Neuronal stem cell (in vitro differentiated cells): ENCODE measurements around the gene CDR2L.
"Not testable (repeated sequence)": the region's sequence is repeated elsewhere in the genome, so short reads cannot be mapped to it uniquely, and the experiment has no call there.

Experiments
- DNase-seq: peaks from one replicate; pipeline ENCODE4 v3.0.0-alpha.2; 2013; ENCODE audit warnings: low spot score
- H2AFZ ChIP-seq: one replicate; pipeline ENCODE4 v1.6.1; 2013; ENCODE audit warnings: mild to moderate bottlenecking, low read length, inconsistent platforms
- H2AK5ac ChIP-seq: 2 replicates; pipeline ENCODE4 v1.6.1; 2013; ENCODE audit warnings: low read depth, mild to moderate bottlenecking, inconsistent platforms, low read length, moderate library complexity, mixed read lengths
- H2BK120ac ChIP-seq: 2 replicates; pipeline ENCODE4 v1.6.1; 2013; ENCODE audit warnings: low read depth, mild to moderate bottlenecking, inconsistent platforms, low read length, moderate library complexity, mixed read lengths
- H2BK12ac ChIP-seq: one replicate; pipeline ENCODE4 v1.6.1; 2013; ENCODE audit warnings: low read length, inconsistent platforms
- H2BK15ac ChIP-seq: 2 replicates; pipeline ENCODE4 v1.6.1; 2013; ENCODE audit warnings: mild to moderate bottlenecking, low read length, inconsistent platforms, mixed read lengths
- H2BK5ac ChIP-seq: one replicate; pipeline ENCODE4 v1.6.1; 2013; ENCODE audit warnings: inconsistent platforms, mild to moderate bottlenecking, low read length, moderate library complexity
- H3K14ac ChIP-seq: one replicate; pipeline ENCODE4 v1.6.1; 2013; ENCODE audit warnings: low read length, inconsistent platforms
- H3K18ac ChIP-seq: 2 replicates; pipeline ENCODE4 v1.6.1; 2013; ENCODE audit warnings: low read length, inconsistent platforms
- H3K23ac ChIP-seq: 2 replicates; pipeline ENCODE4 v1.6.1; 2013; ENCODE audit warnings: low read depth, mild to moderate bottlenecking, mixed read lengths, low read length, inconsistent platforms; ENCODE audit not compliant: poor library complexity
- H3K27ac ChIP-seq: replicated peaks from 3 replicates; pipeline ENCODE4 v1.5.1; 2013; ENCODE audit warnings: low read length, inconsistent platforms
- H3K27me3 ChIP-seq, 3 experiments: 2 replicates each; pipeline ENCODE4 v1.6.1; 2013; ENCODE audit warnings: low read length in 3 of 3, mild to moderate bottlenecking in 2 of 3, inconsistent platforms in 1 of 3, low read depth in 1 of 3, mixed read lengths in 1 of 3, moderate library complexity in 1 of 3; ENCODE audit not compliant: control insufficient read depth in 3 of 3, insufficient read depth in 3 of 3
- H3K36me3 ChIP-seq, 2 donors: replicated peaks in 1 of 2; 2 replicates each; pipeline ENCODE4 v1.6.1; 2013; ENCODE audit warnings: low read length in 2 of 2; ENCODE audit not compliant: control insufficient read depth in 2 of 2, insufficient read depth in 2 of 2
- H3K4ac ChIP-seq: 2 replicates; pipeline ENCODE4 v1.6.1; 2013; ENCODE audit warnings: inconsistent platforms, mild to moderate bottlenecking, low read length, moderate library complexity
- H3K4me1 ChIP-seq, 2 donors: 1 replicate in 1 of 2; 2 replicates in 1 of 2; pipeline ENCODE4 v1.6.1; 2013; ENCODE audit warnings: low read length in 2 of 2, low read depth in 1 of 2; ENCODE audit not compliant: control insufficient read depth in 2 of 2, insufficient read depth in 1 of 2
- H3K4me2 ChIP-seq: one replicate; pipeline ENCODE4 v1.6.1; 2013; ENCODE audit warnings: mild to moderate bottlenecking, low read length, inconsistent platforms; ENCODE audit not compliant: insufficient read depth, poor library complexity, severe bottlenecking
- H3K4me3 ChIP-seq, 2 donors: 2 replicates each; pipeline ENCODE4 v1.5.1; 2013; ENCODE audit warnings: low read length in 2 of 2, mild to moderate bottlenecking in 2 of 2, inconsistent platforms in 1 of 2, moderate library complexity in 1 of 2
- H3K79me1 ChIP-seq: one replicate; pipeline ENCODE4 v1.6.1; 2013; ENCODE audit warnings: low read depth, mild to moderate bottlenecking, inconsistent platforms, low read length, moderate library complexity
- H3K9ac ChIP-seq: one replicate; pipeline ENCODE4 v1.6.1; 2013; ENCODE audit warnings: mild to moderate bottlenecking, low read depth, low read length, inconsistent platforms; ENCODE audit not compliant: poor library complexity
- H3K9me3 ChIP-seq, 2 donors: replicated peaks in 1 of 2; 2 replicates each; pipeline versions ENCODE3 to v1.6.1; 2013; ENCODE audit warnings: low read length in 2 of 2, mild to moderate bottlenecking in 2 of 2, inconsistent platforms in 1 of 2, low read depth in 1 of 2, mixed read lengths in 1 of 2, moderate library complexity in 1 of 2; ENCODE audit not compliant: control insufficient read depth in 2 of 2, insufficient read depth in 1 of 2
- H4K8ac ChIP-seq: one replicate; pipeline ENCODE4 v1.6.1; 2013; ENCODE audit warnings: low read depth, mild to moderate bottlenecking, inconsistent platforms, low read length, moderate library complexity
- H4K91ac ChIP-seq: one replicate; pipeline ENCODE4 v1.6.1; 2013; ENCODE audit warnings: low read length, low read depth, mild to moderate bottlenecking, inconsistent platforms; ENCODE audit not compliant: poor library complexity
- WGBS, 2 donors: extraction: QIAGEN DNeasy Blood & Tissue Kit; methylation state at CpG; one replicate each; pipeline ENCODE4 v1.1.7; 2013; ENCODE audit warnings: missing lambda C conversion rate in 2 of 2, mixed read lengths in 1 of 2; ENCODE audit not compliant: insufficient read length in 2 of 2, insufficient replicate concordance in 1 of 2; ENCODE audit errors: extremely low coverage in 2 of 2; 5-methylcytosine and 5-hydroxymethylcytosine counted together

The CDR2L gene

GRCh38 chr17:75003957-75004355, 16.5 kb downstream of the CDR2L start:
- no peaks in the 10 kb centered on the region for H3K79me1 ChIP-seq
- no peak overlapping the region for H3K18ac ChIP-seq
- no peak overlapping the region for H3K4me2 ChIP-seq
- no peak overlapping the region for H2AFZ ChIP-seq
- no peak overlapping the region for H4K8ac ChIP-seq
- no peak overlapping the region for H4K91ac ChIP-seq
- H3K23ac ChIP-seq, result no peak overlapping the region
- H3K14ac ChIP-seq, result no peak overlapping the region
- H2AK5ac ChIP-seq, result no peak overlapping the region
- WGBS, 2 donors, result no CpG with 5 or more reads among the region's 19 CpGs
- no peak overlapping the region for H3K4ac ChIP-seq
- H3K4me3 ChIP-seq, result no peak overlapping the region
- no peak overlapping the region for H2BK5ac ChIP-seq
- H3K27me3 ChIP-seq, result no peaks in the 10 kb centered on the region
- peaks cover 33 to 60% of the 10 kb centered on the region in 2 donors for H3K36me3 ChIP-seq
- H2BK12ac ChIP-seq, result no peak overlapping the region
- no peaks in the 10 kb centered on the region for H3K9me3 ChIP-seq
- DNase-seq, result no peak
- no peak overlapping the region for H2BK120ac ChIP-seq
- no peaks in the 10 kb centered on the region for H3K4me1 ChIP-seq
- H3K27ac ChIP-seq, result no peak overlapping the region
- no peak overlapping the region for H3K9ac ChIP-seq
- H2BK15ac ChIP-seq, result no peak overlapping the region

- Histone ChIP-seq H3K14ac (no peak overlapping the region), H2AFZ (no peak overlapping the region), H3K4me2 (no peak overlapping the region), H2BK12ac (no peak overlapping the region), H3K79me1 (no peaks in the 10 kb centered on the region), H3K23ac (no peak overlapping the region), H4K91ac (no peak overlapping the region), H2BK120ac (no peak overlapping the region), H3K27ac (no peak overlapping the region), H3K18ac (no peak overlapping the region), H3K36me3 (peaks cover 30 to 56% of the 10 kb centered on the region in 2 donors), H3K9me3 (no peaks in the 10 kb centered on the region), H2BK15ac (no peak overlapping the region), H3K4me3 (no peak overlapping the region), H2AK5ac (no peak overlapping the region), H4K8ac (no peak overlapping the region), H2BK5ac (no peak overlapping the region), H3K4me1 (no peaks in the 10 kb centered on the region), H3K4ac (no peak overlapping the region), H3K9ac (no peak overlapping the region), H3K27me3 (no peaks in the 10 kb centered on the region)
- no peak for DNase-seq
- no CpG with 5 or more reads among the region's 3 CpGs for WGBS, 2 donors
Observed at GRCh38 chr17:75004371-75004770, 16.9 kb downstream of the CDR2L start.

- Histone ChIP-seq H3K4me1 (no peaks in the 10 kb centered on the region), H4K91ac (no peak overlapping the region), H2BK15ac (no peak overlapping the region), H3K4me2 (no peak overlapping the region), H3K27me3 (no peaks in the 10 kb centered on the region), H3K18ac (no peak overlapping the region), H3K23ac (no peak overlapping the region), H2BK5ac (no peak overlapping the region), H3K9ac (no peak overlapping the region), H3K27ac (no peak overlapping the region), H2AK5ac (no peak overlapping the region), H3K9me3 (no peaks in the 10 kb centered on the region), H2BK120ac (no peak overlapping the region), H3K4ac (no peak overlapping the region), H3K79me1 (no peaks in the 10 kb centered on the region), H4K8ac (no peak overlapping the region), H3K36me3 (peaks cover 25 to 50% of the 10 kb centered on the region in 2 donors), H2BK12ac (no peak overlapping the region), H3K4me3 (no peak overlapping the region), H2AFZ (no peak overlapping the region), H3K14ac (no peak overlapping the region)
- no peak for DNase-seq
- no CpG with 5 or more reads among the region's 8 CpGs for WGBS, 2 donors
Observed at GRCh38 chr17:75005291-75005690, 17.9 kb downstream of the CDR2L start.

- H3K9ac ChIP-seq, result not testable (repeated sequence)
Observed at GRCh38 chr17:75006084-75006483, 18.7 kb downstream of the CDR2L start.

More at GRCh38 chr17:75006084-75006483, 18.7 kb downstream of the CDR2L start:
- not testable (repeated sequence) for H2BK12ac ChIP-seq, H3K4me3 ChIP-seq, H3K18ac ChIP-seq, H3K23ac ChIP-seq, H3K9me3 ChIP-seq, H3K14ac ChIP-seq, H3K4ac ChIP-seq, H3K27ac ChIP-seq, H2AK5ac ChIP-seq, H2AFZ ChIP-seq, H3K4me2 ChIP-seq, H2BK120ac ChIP-seq, H2BK15ac ChIP-seq, H3K4me1 ChIP-seq, DNase-seq, H3K79me1 ChIP-seq, H4K8ac ChIP-seq, H3K27me3 ChIP-seq, H4K91ac ChIP-seq, H2BK5ac ChIP-seq
- peaks cover 25 to 47% of the 10 kb centered on the region in 2 donors for H3K36me3 ChIP-seq
- WGBS, 2 donors, result no CpG with 5 or more reads among the region's 6 CpGs
